Measurements from ENCODE around the gene FBF1. TPM values are rescaled to one million over a fixed set of nuclear protein-coding genes. Genes with fewer than 3 reads are reported as not detected.
"Not testable (repeated sequence)": the region's sequence is repeated elsewhere in the genome, so short reads cannot be mapped to it uniquely, and the experiment has no call there.

The FBF1 gene
- total and polyA plus RNA-seq, 2 of the 8 experiments (the other 6 are each of a cell fraction or from before 2014, with no cell fraction given) = 8.1 to 13.1 TPM

- H3K9ac ChIP-seq (replicated peaks in 1 of 4; ENCODE audit: extremely low read depth in 1 of 4, low read depth in 3 of 4, low read length in 3 of 4); H4K20me1 ChIP-seq (replicated peaks in 1 of 2; ENCODE audit: control insufficient read depth in 1 of 2, insufficient read depth in 2 of 2, low read length in 2 of 2); H2BK120ac ChIP-seq (replicated peaks; ENCODE audit: low read depth, low read length); DNase-seq (ENCODE audit: low read depth in 1 of 2, low spot score in 2 of 2); H3K23me2 ChIP-seq (ENCODE audit: low read depth, low read length); H3K79me2 ChIP-seq (ENCODE audit: control insufficient read depth in 1 of 2, insufficient read depth in 2 of 2, low read length in 2 of 2); H4K91ac ChIP-seq (replicated peaks; ENCODE audit: insufficient read length, low read length); H2BK5ac ChIP-seq (ENCODE audit: low read depth, low read length); H2BK15ac ChIP-seq (ENCODE audit: low read length); H3K4me2 ChIP-seq (ENCODE audit: insufficient read depth in 1 of 2, low read depth in 2 of 2, low read length in 2 of 2); H3K23ac ChIP-seq (ENCODE audit: insufficient read length); H4K8ac ChIP-seq (ENCODE audit: extremely low read depth, insufficient read depth, low read length); H3K56ac ChIP-seq (replicated peaks; ENCODE audit: insufficient read length, low read depth, low read length); H3K14ac ChIP-seq (ENCODE audit: insufficient read length); H3K79me1 ChIP-seq (ENCODE audit: low read depth, low read length); H3K18ac ChIP-seq (ENCODE audit: extremely low read depth, low read length); H2BK20ac ChIP-seq (ENCODE audit: low read length); H2BK12ac ChIP-seq (ENCODE audit: low read depth, low read length); FAIRE-seq; H2AK5ac ChIP-seq (ENCODE audit: low read depth, low read length); H3K4ac ChIP-seq (replicated peaks; ENCODE audit: insufficient read length, low read depth, low read length); H3K4me3 ChIP-seq (ENCODE audit: extremely low read depth in 1 of 4, insufficient read depth in 2 of 4, low read depth in 3 of 4, low read length in 4 of 4); H3K4me1 ChIP-seq (replicated peaks in 1 of 4; ENCODE audit: control insufficient read depth in 3 of 4, insufficient read depth in 4 of 4, low read length in 3 of 4); H3K27me3 ChIP-seq (replicated peaks in 1 of 4; ENCODE audit: control insufficient read depth in 3 of 4, extremely low read depth in 1 of 4, insufficient read depth in 3 of 4, low read length in 3 of 4); H4K5ac ChIP-seq (ENCODE audit: insufficient read length, low read depth, low read length); H3K27ac ChIP-seq (ENCODE audit: low read depth, low read length); H2AFZ ChIP-seq (ENCODE audit: low read length); H3K36me3 ChIP-seq (ENCODE audit: control insufficient read depth in 2 of 4, insufficient read depth in 4 of 4, low read length in 3 of 4); H3K9me3 ChIP-seq (ENCODE audit: insufficient read depth in 2 of 2, low read depth in 1 of 2, low read length in 1 of 2): not testable (repeated sequence)
- ChIA-PET CTCF (ENCODE audit: partially characterized antibody) (interaction anchor here (0.6 to 11.3 kb wide), 7 partner anchors 9 to 320 kb away, joined by 3 to 157 read pairs (median 3); no protein-coding TSS in a partner anchor), POLR2A (ENCODE audit: partially characterized antibody) (interaction anchor here (1.1 to 2.1 kb wide), 5 partner anchors 9 to 84 kb away, joined by 3 to 16 read pairs (median 3); partner anchors contain the start of gene TRIM65)
- WGBS, 2 experiments (ENCODE audit: extremely low coverage in 1 of 2, insufficient coverage in 1 of 2, insufficient read length in 1 of 2, insufficient replicate concordance in 2 of 2, low coverage in 1 of 2, low lambda C conversion rate in 2 of 2, missing lambda C conversion rate in 1 of 2) = 89% methylated on average over 10 of the region's 10 CpGs; no CpG with 5 or more reads in 1 of the 2 experiments
These were observed 70.6 kb downstream of the FBF1 start for GRCh38 chr17:75870228-75870627.
